A549 (cell line): ENCODE measurements around the gene ZNF652.

Source experiments
- CHD2 ChIP-seq: fragments of 150-350 bp; IDR thresholded peaks from 2 replicates; pipeline ENCODE4 v1.6.1; 2014; ENCODE audit warnings: low read length; ENCODE audit not compliant: partially characterized antibody
- CTCF ChIP-seq: fragments of >200 bp; sonication (Bioruptor Twin); formaldehyde crosslinking; IDR thresholded peaks from 3 replicates; pipeline ENCODE4 v1.5.1; 2016
- GATA3 ChIP-seq: IDR thresholded peaks from 2 replicates; pipeline ENCODE4 v1.6.1; 2012; ENCODE audit warnings: borderline replicate concordance
- HOXA7 ChIP-seq: fragments of 250-450 bp; sonication (Bioruptor Pico); IDR thresholded peaks from 2 replicates; pipeline ENCODE4 v1.5.0; 2020; ENCODE audit warnings: mild to moderate bottlenecking, moderate library complexity
- HOXB13 ChIP-seq: fragments of 250-450 bp; sonication (Bioruptor Pico); IDR thresholded peaks from 2 replicates; pipeline ENCODE4 v1.5.0; 2020; ENCODE audit warnings: low read depth, mild to moderate bottlenecking, moderate library complexity
- MAZ ChIP-seq: fragments of 150-350 bp; IDR thresholded peaks from 2 replicates; pipeline ENCODE4 v1.6.1; 2014; ENCODE audit warnings: antibody characterized with exemption, low read depth, low read length, borderline replicate concordance
- POLR2A ChIP-seq: IDR thresholded peaks from 2 replicates; pipeline ENCODE4 v1.6.1; 2012; ENCODE audit warnings: mild to moderate bottlenecking, low read length
- RAD21 ChIP-seq, 2 experiments: fragments of >200 bp in 1 of 2; sonication (Bioruptor Twin) in 1 of 2; formaldehyde crosslinking in 1 of 2; IDR thresholded peaks in 1 of 2; conservative IDR thresholded peaks in 1 of 2; 2 replicates in 1 of 2; 3 replicates in 1 of 2; pipeline ENCODE4 v1.6.1; 2012 to 2018; ENCODE audit warnings: inconsistent platforms in 1 of 2
- RNF2 ChIP-seq: fragments of 200-600 bp; sonication (generic); IDR thresholded peaks from 2 replicates; pipeline ENCODE4 v1.6.1; 2016; ENCODE audit warnings: low read depth, mild to moderate bottlenecking, antibody characterized with exemption, moderate library complexity, borderline replicate concordance
- TF ChIP-seq, protein P1 (sequence below): IDR thresholded peaks from 2 replicates; pipeline ENCODE4 v1.6.1; 2012

- TF ChIP-seq, protein P1, sequence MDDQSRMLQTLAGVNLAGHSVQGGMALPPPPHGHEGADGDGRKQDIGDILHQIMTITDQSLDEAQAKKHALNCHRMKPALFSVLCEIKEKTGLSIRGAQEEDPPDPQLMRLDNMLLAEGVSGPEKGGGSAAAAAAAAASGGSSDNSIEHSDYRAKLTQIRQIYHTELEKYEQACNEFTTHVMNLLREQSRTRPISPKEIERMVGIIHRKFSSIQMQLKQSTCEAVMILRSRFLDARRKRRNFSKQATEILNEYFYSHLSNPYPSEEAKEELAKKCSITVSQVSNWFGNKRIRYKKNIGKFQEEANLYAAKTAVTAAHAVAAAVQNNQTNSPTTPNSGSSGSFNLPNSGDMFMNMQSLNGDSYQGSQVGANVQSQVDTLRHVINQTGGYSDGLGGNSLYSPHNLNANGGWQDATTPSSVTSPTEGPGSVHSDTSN: no peak
- TF ChIP-seq POLR2A (no peak), HOXB13 (no peak), RNF2 (no peak), CTCF (no peak), GATA3 (no peak), RAD21 (conservative IDR thresholded peaks at IDR 0.05 in 1 of 2, IDR thresholded peaks at IDR 0.05 in 1 of 2) (no peak), HOXA7 (CRISPR knock-in tag) (no peak), MAZ (no peak), CHD2 (no peak)
Measured at GRCh38 chr17:49369760-49370159, 7.7 kb upstream of the ZNF652 start.
